ENCODE results near the gene KLF16. TPM values are rescaled to one million over a fixed set of nuclear protein-coding genes. Genes with fewer than 3 reads are reported as not detected.

Gene KLF16
- total and polyA plus RNA-seq, 9 of the 15 experiments (the other 6 are each of a cell fraction or from before 2014, with no cell fraction given): 0.04 to 60.4 (median 6.8) TPM

GRCh38 chr19:1856698-1857603 is 6.4 kb downstream of the KLF16 start (continued):
- TF ChIP-seq ZNF511 (CRISPR knock-in tag; IDR thresholded peaks at IDR 0.05) (no peak), NR1H2 (CRISPR knock-in tag; IDR thresholded peaks at IDR 0.05) (0 out of 2 replicates have a peak, but pooled peaks have one; percentile 69), ZNF75A (CRISPR knock-in tag; IDR thresholded peaks at IDR 0.05) (no peak), STAT5A (IDR thresholded peaks at IDR 0.05; ENCODE audit: borderline replicate concordance, low read length) (no peak), ZNF561 (CRISPR knock-in tag; conservative IDR thresholded peaks at IDR 0.05) (no peak), CHAMP1 (IDR thresholded peaks at IDR 0.05) (no peak), HMG20B (CRISPR knock-in tag; IDR thresholded peaks at IDR 0.05) (no peak), ZNF24 (IDR thresholded peaks at IDR 0.05) (no peak), MAFG (tag; conservative IDR thresholded peaks at IDR 0.05) (no peak), SP2 (IDR thresholded peaks at IDR 0.05; ENCODE audit: extremely low read depth, low read depth, low read length, poor library complexity, severe bottlenecking) (no peak), CLOCK (CRISPR knock-in tag; IDR thresholded peaks at IDR 0.05; ENCODE audit: borderline replicate concordance) (no peak), PURB (CRISPR knock-in tag; IDR thresholded peaks at IDR 0.05; ENCODE audit: low read depth) (no peak)
